Thyroid gland (tissue), 4 donors: ENCODE data around the gene CCR8.

Experiments used
- POLR2A ChIP-seq, 2 donors: fragments of 450-650 bp; IDR thresholded peaks; one replicate each; pipeline ENCODE4 v1.6.1; 2017; ENCODE audit warnings: antibody characterized with exemption in 2 of 2, mild to moderate bottlenecking in 2 of 2, moderate library complexity in 1 of 2
- TF ChIP-seq, protein P1 (sequence below), 6 experiments: fragments of 200-600 bp in 3 of 6; fragments of 450-650 bp in 3 of 6; sonication (generic) in 3 of 6; IDR thresholded peaks; one replicate each; pipeline ENCODE4 v1.5.1; 2016 to 2019; ENCODE audit warnings: antibody characterized with exemption in 6 of 6, mild to moderate bottlenecking in 2 of 6, inconsistent platforms in 1 of 6, moderate library complexity in 1 of 6

DNA sequence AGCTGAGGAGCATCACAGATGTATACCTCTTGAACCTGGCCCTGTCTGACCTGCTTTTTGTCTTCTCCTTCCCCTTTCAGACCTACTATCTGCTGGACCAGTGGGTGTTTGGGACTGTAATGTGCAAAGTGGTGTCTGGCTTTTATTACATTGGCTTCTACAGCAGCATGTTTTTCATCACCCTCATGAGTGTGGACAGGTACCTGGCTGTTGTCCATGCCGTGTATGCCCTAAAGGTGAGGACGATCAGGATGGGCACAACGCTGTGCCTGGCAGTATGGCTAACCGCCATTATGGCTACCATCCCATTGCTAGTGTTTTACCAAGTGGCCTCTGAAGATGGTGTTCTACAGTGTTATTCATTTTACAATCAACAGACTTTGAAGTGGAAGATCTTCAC lies 3.0 kb downstream of the CCR8 start:
- TF ChIP-seq, protein P1, sequence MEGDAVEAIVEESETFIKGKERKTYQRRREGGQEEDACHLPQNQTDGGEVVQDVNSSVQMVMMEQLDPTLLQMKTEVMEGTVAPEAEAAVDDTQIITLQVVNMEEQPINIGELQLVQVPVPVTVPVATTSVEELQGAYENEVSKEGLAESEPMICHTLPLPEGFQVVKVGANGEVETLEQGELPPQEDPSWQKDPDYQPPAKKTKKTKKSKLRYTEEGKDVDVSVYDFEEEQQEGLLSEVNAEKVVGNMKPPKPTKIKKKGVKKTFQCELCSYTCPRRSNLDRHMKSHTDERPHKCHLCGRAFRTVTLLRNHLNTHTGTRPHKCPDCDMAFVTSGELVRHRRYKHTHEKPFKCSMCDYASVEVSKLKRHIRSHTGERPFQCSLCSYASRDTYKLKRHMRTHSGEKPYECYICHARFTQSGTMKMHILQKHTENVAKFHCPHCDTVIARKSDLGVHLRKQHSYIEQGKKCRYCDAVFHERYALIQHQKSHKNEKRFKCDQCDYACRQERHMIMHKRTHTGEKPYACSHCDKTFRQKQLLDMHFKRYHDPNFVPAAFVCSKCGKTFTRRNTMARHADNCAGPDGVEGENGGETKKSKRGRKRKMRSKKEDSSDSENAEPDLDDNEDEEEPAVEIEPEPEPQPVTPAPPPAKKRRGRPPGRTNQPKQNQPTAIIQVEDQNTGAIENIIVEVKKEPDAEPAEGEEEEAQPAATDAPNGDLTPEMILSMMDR (IDR thresholded peaks at IDR 0.05) = no peak
- TF ChIP-seq POLR2A (IDR thresholded peaks at IDR 0.05) = no peak
